HG02588 (cell line): ENCODE results near the gene BLOC1S4.

Experiments used
- ATAC-seq: cut with Tn5 transposase; IDR thresholded peaks from one replicate; pipeline ENCODE4 v1.9.1; 2021; ENCODE audit warnings: mild to moderate bottlenecking, moderate library complexity; ENCODE audit not compliant: unreplicated experiment

BLOC1S4 gene

GRCh38 chr4:6689506-6689960 is 26.4 kb upstream of the BLOC1S4 start:
- no peak for ATAC-seq

DNA sequence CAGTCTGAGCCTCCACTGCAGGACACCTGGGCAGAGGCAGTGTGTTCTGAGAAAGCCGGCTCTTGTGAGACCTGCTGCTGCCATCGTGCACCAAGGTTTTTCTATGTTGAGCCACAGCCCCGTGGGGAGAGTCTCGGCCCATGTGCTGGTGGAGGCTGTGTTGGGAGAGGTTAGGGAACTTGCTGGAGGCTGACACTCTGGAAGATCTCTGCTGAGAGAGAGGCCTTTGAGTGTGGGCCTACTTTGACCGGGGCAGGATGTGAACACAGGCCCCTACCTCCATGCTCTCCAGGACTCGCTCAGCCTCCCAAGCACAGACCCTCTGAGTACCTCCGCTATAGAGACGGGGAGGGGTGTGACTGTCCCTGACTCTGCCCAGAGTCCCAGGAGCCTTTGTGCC is 23.6 kb upstream of the BLOC1S4 start:
- no peak for ATAC-seq

DNA sequence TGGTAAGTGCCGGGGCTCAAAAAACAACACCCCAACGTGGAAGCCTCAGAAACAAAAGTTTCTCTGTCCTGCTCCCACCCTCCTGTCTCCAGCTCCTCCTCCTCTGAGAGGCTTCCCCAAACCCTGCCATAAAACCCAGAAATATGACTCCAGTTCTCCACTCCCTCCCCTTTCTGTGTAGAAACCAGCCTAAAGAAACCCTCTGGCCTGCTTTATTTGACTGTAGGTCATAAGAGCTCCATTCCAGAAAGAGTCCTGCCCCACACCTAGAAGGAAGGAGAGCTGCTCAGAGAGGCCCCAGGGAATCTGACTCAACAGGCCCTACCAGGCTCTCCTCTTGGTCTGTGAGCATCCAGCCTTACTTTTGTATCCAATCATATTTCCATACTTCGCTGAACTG is 23.2 kb upstream of the BLOC1S4 start:
- no peak for ATAC-seq

GRCh38 chr4:6693231-6694176 is 22.5 kb upstream of the BLOC1S4 start, which contains the start of gene S100P:
Gene S100P, plus strand, starts transcription at chr4:6693878. Its CDS starts 55 bp downstream, at chr4:6693933.
- ATAC-seq, result no peak

GRCh38 chr4:6694177-6694901 is 21.6 kb upstream of the BLOC1S4 start:
- no peak for ATAC-seq

DNA sequence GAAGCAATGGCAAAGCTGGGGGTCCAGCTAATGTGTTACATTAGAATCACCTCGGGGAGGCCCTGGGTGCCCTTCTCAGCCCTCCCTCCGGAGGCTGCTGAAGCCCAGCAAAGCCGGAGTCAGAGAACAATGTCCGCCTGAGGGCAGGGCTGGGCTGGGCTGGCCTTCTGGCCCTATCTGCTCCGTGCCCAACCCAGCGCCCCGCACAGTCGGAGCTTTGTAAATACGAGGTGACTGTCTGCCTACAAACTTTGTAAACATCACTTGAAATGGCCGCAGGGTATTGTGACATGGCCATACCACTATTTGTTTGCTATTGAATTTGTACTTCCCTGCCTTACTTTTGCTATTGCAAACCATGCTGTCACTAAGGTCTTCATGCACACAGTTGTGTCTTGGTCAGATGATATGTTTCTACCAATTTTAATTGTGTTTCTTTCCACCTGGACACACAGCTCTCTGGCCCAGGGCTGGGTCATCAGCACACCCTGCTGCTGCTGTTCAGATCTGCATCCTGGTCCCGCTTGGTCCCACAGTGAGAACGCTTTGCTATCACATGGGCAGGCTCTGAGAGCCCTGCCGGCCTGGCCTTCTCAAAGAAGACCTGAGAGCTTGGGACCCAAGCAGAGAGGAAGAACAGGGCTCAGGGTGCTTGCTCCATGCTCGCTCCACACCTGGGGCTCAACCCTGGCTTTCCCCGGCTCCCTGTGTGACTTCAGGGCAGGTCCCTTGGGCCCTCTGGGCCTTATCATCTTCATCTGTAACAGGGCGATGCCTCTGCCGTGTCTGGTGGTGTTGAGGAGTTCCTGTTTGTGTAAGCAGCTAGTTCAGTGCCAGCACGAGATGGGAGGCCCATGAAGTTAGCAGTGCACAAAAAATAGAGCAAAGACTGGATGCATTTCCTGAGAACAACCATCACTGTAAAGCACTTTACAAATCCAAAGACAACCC is 20.0 kb upstream of the BLOC1S4 start:
- no peak for ATAC-seq

DNA sequence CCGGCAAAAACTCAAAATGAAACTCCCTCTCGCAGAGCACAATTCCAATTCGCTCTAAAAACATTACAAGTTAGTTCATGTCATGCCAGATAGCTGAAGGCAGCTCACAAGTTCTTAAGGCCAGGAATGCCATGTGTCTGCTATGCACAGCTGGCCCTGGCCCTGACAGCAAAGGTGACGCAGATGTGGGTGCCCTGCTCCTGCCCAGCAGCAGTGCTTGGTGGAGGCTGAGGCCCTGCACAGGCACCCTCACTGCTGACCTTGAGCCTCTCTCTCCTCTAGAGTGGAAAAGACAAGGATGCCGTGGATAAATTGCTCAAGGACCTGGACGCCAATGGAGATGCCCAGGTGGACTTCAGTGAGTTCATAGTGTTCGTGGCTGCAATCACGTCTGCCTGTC is 19.4 kb upstream of the BLOC1S4 start:
- ATAC-seq, result no peak

- no peak for ATAC-seq
These were observed 18.8 kb upstream of the BLOC1S4 start for GRCh38 chr4:6697131-6697530.

GRCh38 chr4:6699388-6699787 is 16.6 kb upstream of the BLOC1S4 start:
- no peak for ATAC-seq

DNA sequence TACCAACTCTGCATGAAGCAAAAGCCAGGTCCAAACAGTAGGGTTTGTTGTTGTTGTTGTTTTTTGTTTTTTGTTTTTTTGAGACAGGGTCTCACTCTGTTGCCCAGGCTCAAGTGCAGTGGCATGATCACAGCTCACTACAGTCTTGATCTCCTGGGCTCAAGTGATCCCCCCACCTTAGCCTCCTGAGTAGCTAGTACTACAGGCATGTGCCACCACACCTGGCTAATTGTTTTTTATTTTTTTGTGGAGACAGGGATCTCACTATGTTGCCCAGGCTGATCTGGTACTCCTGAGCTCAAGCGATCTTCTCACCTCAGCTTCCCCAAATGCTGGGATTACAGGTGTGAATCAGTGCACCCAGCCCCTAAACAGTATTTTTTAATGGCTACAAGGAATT is 16.1 kb upstream of the BLOC1S4 start:
- no peak for ATAC-seq

DNA sequence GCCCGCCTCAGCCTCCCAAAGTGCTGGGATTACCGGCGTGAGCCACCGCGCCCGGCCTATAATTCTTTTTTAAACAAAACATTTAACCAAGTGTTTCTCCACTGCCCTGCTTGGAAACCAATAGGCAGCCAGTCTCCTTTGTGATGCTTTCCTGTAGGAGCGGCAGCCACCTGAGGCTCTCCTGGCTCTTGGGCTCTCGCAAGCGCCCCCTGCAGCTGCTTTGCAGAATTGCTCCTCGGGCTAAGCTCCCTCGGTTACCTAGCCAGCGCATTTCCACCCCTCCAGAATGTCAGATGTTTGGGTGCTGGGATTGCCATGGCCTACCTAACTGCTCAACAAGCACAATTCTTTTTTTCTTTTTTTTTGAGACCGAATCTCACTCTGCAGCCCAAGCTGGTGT is 14.6 kb upstream of the BLOC1S4 start:
- no peak for ATAC-seq

GRCh38 chr4:6702761-6703160 is 13.2 kb upstream of the BLOC1S4 start:
- no peak for ATAC-seq

DNA sequence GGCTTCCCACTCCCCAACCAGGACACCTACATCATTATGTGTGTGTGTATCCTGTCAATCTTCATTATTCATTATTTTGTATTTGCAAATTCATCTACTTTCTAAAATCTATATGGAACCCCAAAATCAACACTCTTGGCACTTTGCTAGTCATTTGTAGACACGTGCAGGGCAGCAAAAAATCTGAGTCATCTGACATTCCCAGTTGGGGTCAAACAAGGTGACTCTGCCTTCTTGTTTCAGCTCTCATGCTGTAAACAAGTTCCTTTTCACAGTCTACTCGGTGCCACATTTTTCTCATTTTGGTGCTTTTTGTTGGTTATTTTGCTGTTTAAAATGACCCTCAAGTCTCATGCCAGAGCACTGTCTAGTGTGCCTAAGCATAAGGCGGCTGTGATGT is 12.2 kb upstream of the BLOC1S4 start:
- no peak for ATAC-seq

DNA sequence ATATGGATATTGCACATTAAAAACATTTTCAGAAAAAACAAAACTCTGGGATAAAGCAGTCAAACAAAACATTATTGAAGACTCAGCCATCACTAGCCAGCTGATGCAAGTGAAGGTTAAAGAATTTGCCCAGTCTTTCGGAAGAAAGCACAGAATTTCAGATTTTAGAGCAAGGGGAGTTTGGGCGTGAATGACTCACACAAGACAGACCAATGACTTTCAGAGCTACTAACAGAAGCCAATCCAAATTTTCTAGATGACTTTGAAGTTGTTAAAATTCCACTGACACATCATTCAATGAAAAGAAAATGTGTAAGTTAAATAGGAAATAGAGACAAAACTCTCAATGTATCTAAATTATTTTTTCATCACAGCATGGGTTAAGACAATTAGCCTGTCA is 10.3 kb upstream of the BLOC1S4 start:
- ATAC-seq, result no peak

- no peak for ATAC-seq
These were observed 9.8 kb upstream of the BLOC1S4 start for GRCh38 chr4:6706173-6706572.

DNA sequence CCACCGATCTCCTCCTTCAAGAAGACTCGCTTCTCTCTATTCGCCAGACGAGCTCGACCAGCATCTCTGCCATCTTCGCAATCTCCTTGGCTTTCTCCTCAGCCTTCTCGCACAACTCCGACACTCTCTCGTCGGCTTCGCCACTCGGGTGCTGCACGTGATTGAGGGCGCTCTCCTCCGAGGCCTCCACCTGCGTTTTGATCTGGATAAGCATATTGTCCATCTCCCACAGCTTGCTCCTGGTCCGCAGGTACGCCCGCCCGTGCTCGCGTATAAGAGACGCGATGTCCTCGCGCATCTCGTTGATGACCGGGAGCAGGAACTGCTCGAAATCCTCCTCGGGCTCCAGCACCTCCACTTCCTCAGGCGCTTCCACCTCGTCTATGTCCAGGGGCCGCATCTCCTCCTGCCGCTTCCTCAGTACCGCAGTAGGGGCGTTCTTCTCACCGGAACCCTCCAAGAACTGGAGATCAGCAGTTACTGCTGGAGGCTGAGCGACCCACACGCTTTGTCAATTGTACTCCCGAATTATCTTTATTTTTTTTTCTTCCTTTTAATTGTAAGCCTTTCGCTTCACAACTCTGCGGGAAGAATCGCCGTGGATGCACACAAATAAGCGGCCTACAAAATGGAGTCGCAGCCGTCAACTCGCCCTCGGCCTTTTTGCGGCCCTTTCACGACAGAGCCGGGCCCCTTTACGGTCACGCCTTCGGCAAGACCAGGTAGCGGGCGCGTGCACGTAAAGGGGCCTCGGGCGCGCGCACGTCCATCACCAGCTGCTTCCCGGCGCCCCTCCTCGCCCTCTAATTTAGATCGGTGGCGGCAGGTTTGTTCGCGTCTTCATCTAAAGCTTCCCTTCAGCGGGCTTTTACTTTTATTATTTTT is 6.5 kb upstream of the BLOC1S4 start, which contains the start of gene MRFAP1L1:
Gene MRFAP1L1 (minus strand): TSS at position 636 of the 885 bp plus-strand sequence. CDS start 236 bp downstream, at position 400.
- ATAC-seq, result peak; percentile 76

- ATAC-seq, result no peak
These were observed 5.7 kb upstream of the BLOC1S4 start for GRCh38 chr4:6710282-6710681.

GRCh38 chr4:6710996-6711395 is 5.0 kb upstream of the BLOC1S4 start:
- ATAC-seq, result no peak

DNA sequence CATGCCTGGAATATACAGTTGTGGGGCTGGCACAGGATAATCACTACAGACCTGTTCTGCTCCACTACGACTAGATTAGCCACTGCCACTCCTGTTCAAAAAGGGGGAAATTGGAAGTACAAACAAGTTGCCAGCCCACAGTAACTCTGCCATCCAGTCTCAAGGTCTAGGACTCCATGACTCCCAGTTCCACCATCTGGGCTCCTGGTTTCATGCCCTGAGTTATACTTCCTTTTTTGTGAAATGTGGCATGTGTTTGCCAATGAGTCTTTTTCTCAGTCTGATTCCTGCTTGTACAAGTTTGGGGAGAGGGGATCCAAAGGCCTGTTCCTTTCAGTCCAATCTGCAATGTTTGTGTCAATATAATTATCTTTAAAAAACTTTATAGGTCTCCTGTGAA is 1.0 kb upstream of the BLOC1S4 start:
- ATAC-seq, result no peak

GRCh38 chr4:6715704-6716017 is 313 bp upstream of the BLOC1S4 start:
- no peak for ATAC-seq
